ENCODE measurements around the gene KIAA1328. TPM values are rescaled to one million over a fixed set of nuclear protein-coding genes. Genes with fewer than 3 reads are reported as not detected.
A peak's percentile ranks its signal among the peaks of the same experiment; 100 is the strongest.

Gene KIAA1328
- polyA plus RNA-seq, 1 donor (not counting 4 experiments of a cell fraction or from before 2014, with no cell fraction given) = 5.5 TPM

GRCh38 chr18:36782710-36783109 is 46.2 kb upstream of the KIAA1328 start:
- Histone ChIP-seq H3K27ac (ENCODE audit: control insufficient read depth, insufficient read depth, low read length) (no peak overlapping the region), H3K4me3 (ENCODE audit: control insufficient read depth in 2 of 3, extremely low read depth in 1 of 3, insufficient read depth in 2 of 3, low read depth in 1 of 3, low read length in 3 of 3) (no peak overlapping the region), H2AFZ (ENCODE audit: control insufficient read depth, low read length) (no peak overlapping the region), H3K9me3 (ENCODE audit: control insufficient read depth, low read depth, low read length) (no peaks in the 10 kb centered on the region), H3K4me2 (ENCODE audit: control insufficient read depth, extremely low read depth, insufficient read depth, low read depth, low read length) (peak overlapping the region; percentile 20), H3K27me3 (ENCODE audit: control insufficient read depth, extremely low read depth, insufficient read depth, low read length) (no peaks in the 10 kb centered on the region), H3K9ac (ENCODE audit: control insufficient read depth, extremely low read depth, insufficient read depth, low read length) (no peak overlapping the region), H3K9me1 (ENCODE audit: control insufficient read depth, extremely low read depth, insufficient read depth, low read length) (no peaks in the 10 kb centered on the region), H4K20me1 (ENCODE audit: control insufficient read depth, extremely low read depth, insufficient read depth, low read length) (no peaks in the 10 kb centered on the region), H3K4me1 (ENCODE audit: control insufficient read depth, extremely low read depth, insufficient read depth, low read length) (peaks cover 16% of the 10 kb centered on the region), H3K79me2 (ENCODE audit: control insufficient read depth, insufficient read depth, low read length) (no peaks in the 10 kb centered on the region), H3K36me3 (ENCODE audit: control insufficient read depth in 2 of 2, extremely low read depth in 1 of 2, insufficient read depth in 2 of 2, low read length in 2 of 2) (peaks cover 0 to 1% of the 10 kb centered on the region in 2 experiments)
- dilution Hi-C loops (cut with MboI; ENCODE audit: extremely low pct_ligation_motif_present, low sequenced_read_pairs) = no loop called here
- TF ChIP-seq CTCF (optimal IDR thresholded peaks at IDR 0.05 in 1 of 3, IDR thresholded peaks at IDR 0.05 in 1 of 3, conservative IDR thresholded peaks at IDR 0.05 in 1 of 3; ENCODE audit: extremely low read depth in 1 of 3, insufficient read depth in 2 of 3, low read length in 3 of 3) (no peak), EZH2 (IDR thresholded peaks at IDR 0.05; ENCODE audit: low read length) (no peak)
- peak; percentile 17 for FAIRE-seq
- no peak for DNase-seq (ENCODE audit: low read depth, low spot score)

GRCh38 chr18:36783792-36784191 is 45.1 kb upstream of the KIAA1328 start:
- Histone ChIP-seq H4K20me1 (ENCODE audit: control insufficient read depth, extremely low read depth, insufficient read depth, low read length) (no peaks in the 10 kb centered on the region), H3K9ac (ENCODE audit: control insufficient read depth, extremely low read depth, insufficient read depth, low read length) (no peak overlapping the region), H2AFZ (ENCODE audit: control insufficient read depth, low read length) (no peak overlapping the region), H3K4me2 (ENCODE audit: control insufficient read depth, extremely low read depth, insufficient read depth, low read depth, low read length) (no peak overlapping the region), H3K4me1 (ENCODE audit: control insufficient read depth, extremely low read depth, insufficient read depth, low read length) (peaks cover 16% of the 10 kb centered on the region), H3K79me2 (ENCODE audit: control insufficient read depth, insufficient read depth, low read length) (no peaks in the 10 kb centered on the region), H3K36me3 (ENCODE audit: control insufficient read depth in 2 of 2, extremely low read depth in 1 of 2, insufficient read depth in 2 of 2, low read length in 2 of 2) (peaks cover 0 to 1% of the 10 kb centered on the region in 2 experiments), H3K4me3 (ENCODE audit: control insufficient read depth in 2 of 3, extremely low read depth in 1 of 3, insufficient read depth in 2 of 3, low read depth in 1 of 3, low read length in 3 of 3) (no peak overlapping the region), H3K9me3 (ENCODE audit: control insufficient read depth, low read depth, low read length) (no peaks in the 10 kb centered on the region), H3K27ac (ENCODE audit: control insufficient read depth, insufficient read depth, low read length) (no peak overlapping the region), H3K9me1 (ENCODE audit: control insufficient read depth, extremely low read depth, insufficient read depth, low read length) (no peaks in the 10 kb centered on the region), H3K27me3 (ENCODE audit: control insufficient read depth, extremely low read depth, insufficient read depth, low read length) (no peaks in the 10 kb centered on the region)
- dilution Hi-C loops (cut with MboI; ENCODE audit: extremely low pct_ligation_motif_present, low sequenced_read_pairs) = no loop called here
- FAIRE-seq (no peak), DNase-seq (ENCODE audit: low read depth, low spot score) (no peak)
- TF ChIP-seq CTCF (optimal IDR thresholded peaks at IDR 0.05 in 1 of 3, IDR thresholded peaks at IDR 0.05 in 1 of 3, conservative IDR thresholded peaks at IDR 0.05 in 1 of 3; ENCODE audit: extremely low read depth in 1 of 3, insufficient read depth in 2 of 3, low read length in 3 of 3) (no peak), EZH2 (IDR thresholded peaks at IDR 0.05; ENCODE audit: low read length) (no peak)
